ENCODE data around the gene BCAS1. TPM values are rescaled to one million over a fixed set of nuclear protein-coding genes. Genes with fewer than 3 reads are reported as not detected.

Gene BCAS1
- total RNA-seq, 2 experiments from 2014 or later: 0.16 to 0.19 TPM

DNA sequence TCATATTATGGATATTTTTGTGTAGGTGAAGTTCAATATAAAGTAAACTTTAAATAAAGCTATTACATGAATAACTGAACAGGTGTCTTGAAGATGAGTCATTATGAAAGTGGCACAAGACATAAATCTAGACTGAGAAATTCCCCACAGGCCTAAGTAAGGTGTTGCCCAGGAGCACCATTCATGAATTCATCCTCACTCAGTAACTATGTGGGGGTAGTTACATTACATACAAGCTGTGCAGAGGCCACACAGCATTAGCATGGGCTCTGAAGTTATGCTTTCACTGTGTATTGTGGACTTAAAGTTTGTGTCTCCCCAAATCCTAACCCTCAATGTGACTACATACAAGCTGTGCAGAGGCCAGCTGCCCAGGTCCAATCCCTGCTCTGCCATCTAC is 65.9 kb downstream of the BCAS1 start:
- BruUV-seq (replicated peaks): no TSS peak
- Histone ChIP-seq H3K9me2 (ENCODE audit: insufficient read depth, low read length) (no peaks in the 10 kb centered on the region), H3K79me2 (ENCODE audit: insufficient read depth, low read depth, low read length) (no peaks in the 10 kb centered on the region), H3K9me3 (ENCODE audit: low read length) (no peaks in the 10 kb centered on the region; the same call in 1 of the 2 replicates), H3K4me1 (ENCODE audit: insufficient read depth, low read length, poor library complexity, severe bottlenecking) (no peaks in the 10 kb centered on the region), H2AFZ (ENCODE audit: low read length) (no peak overlapping the region), H3K27ac (ENCODE audit: low read depth, low read length, poor library complexity, severe bottlenecking) (no peak overlapping the region), H3K4me2 (ENCODE audit: low read length) (no peak overlapping the region), H3K36me3 (ENCODE audit: insufficient read depth, low read length) (no peaks in the 10 kb centered on the region), H3K4me3 (ENCODE audit: low read depth, low read length, poor library complexity, severe bottlenecking) (no peak overlapping the region), H4K20me1 (ENCODE audit: insufficient read depth, low read length) (no peaks in the 10 kb centered on the region)
- TF ChIP-seq, protein P1, sequence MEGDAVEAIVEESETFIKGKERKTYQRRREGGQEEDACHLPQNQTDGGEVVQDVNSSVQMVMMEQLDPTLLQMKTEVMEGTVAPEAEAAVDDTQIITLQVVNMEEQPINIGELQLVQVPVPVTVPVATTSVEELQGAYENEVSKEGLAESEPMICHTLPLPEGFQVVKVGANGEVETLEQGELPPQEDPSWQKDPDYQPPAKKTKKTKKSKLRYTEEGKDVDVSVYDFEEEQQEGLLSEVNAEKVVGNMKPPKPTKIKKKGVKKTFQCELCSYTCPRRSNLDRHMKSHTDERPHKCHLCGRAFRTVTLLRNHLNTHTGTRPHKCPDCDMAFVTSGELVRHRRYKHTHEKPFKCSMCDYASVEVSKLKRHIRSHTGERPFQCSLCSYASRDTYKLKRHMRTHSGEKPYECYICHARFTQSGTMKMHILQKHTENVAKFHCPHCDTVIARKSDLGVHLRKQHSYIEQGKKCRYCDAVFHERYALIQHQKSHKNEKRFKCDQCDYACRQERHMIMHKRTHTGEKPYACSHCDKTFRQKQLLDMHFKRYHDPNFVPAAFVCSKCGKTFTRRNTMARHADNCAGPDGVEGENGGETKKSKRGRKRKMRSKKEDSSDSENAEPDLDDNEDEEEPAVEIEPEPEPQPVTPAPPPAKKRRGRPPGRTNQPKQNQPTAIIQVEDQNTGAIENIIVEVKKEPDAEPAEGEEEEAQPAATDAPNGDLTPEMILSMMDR (conservative IDR thresholded peaks at IDR 0.05; ENCODE audit: low read length): no peak
- TF ChIP-seq EZH2phosphoT487 (IDR thresholded peaks at IDR 0.05; ENCODE audit: borderline replicate concordance, low read depth, low read length): no peak
- DNase-seq (ENCODE audit: low spot score): no peak
- CTCF ChIA-PET (ENCODE audit: unreplicated experiment): no interaction called here
- POLR2A ChIA-PET: interaction anchor here (0.7 kb wide), 1 partner anchor 44 kb away, joined by 3 read pairs; no protein-coding TSS in a partner anchor
- intact Hi-C loops (cut with micrococcal nuclease; ENCODE audit: unreplicated experiment): no loop called here

DNA sequence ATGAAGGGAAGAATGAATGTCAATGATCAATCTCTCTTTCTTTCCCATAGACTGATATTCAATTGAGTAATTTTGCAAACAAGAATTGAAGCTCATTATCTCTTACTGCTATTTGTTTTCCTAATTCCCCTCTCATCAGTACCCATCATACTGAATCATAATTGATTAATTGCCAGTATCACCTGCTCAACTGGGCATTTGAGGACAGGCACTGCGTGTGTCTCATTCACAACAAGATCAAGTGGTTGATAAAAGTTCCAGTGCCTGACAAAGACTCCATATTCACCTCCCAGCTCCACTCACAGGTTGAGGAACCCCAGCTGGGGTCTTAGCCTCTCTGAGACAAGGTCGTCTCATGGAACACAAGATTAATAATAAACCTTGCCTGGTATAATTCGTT is 67.7 kb downstream of the BCAS1 start:
- CTCF ChIA-PET (ENCODE audit: unreplicated experiment): no interaction called here

GRCh38 chr20:54002056-54002575 is 68.3 kb downstream of the BCAS1 start:
- ChIA-PET POLR2A (interaction anchor here (0.6 kb wide), 1 partner anchor 302 kb away, joined by 3 read pairs; no protein-coding TSS in a partner anchor), CTCF (ENCODE audit: unreplicated experiment) (no interaction called here)
- H3K79me2 ChIP-seq (ENCODE audit: insufficient read depth, low read depth, low read length): no peaks in the 10 kb centered on the region
- H2AFZ ChIP-seq (ENCODE audit: low read length): no peak overlapping the region
- no peak overlapping the region for H3K4me2 ChIP-seq (ENCODE audit: low read length)
- TF ChIP-seq, protein P1 (conservative IDR thresholded peaks at IDR 0.05; ENCODE audit: low read length): no peak
- no peak for TF ChIP-seq EZH2phosphoT487 (IDR thresholded peaks at IDR 0.05; ENCODE audit: borderline replicate concordance, low read depth, low read length)
- H3K4me3 ChIP-seq (ENCODE audit: low read depth, low read length, poor library complexity, severe bottlenecking): no peak overlapping the region
- no peaks in the 10 kb centered on the region for H3K9me2 ChIP-seq (ENCODE audit: insufficient read depth, low read length)
- BruUV-seq (replicated peaks): no TSS peak
- no peaks in the 10 kb centered on the region; the same call in 1 of the 2 replicates for H3K9me3 ChIP-seq (ENCODE audit: low read length)
- H3K4me1 ChIP-seq (ENCODE audit: insufficient read depth, low read length, poor library complexity, severe bottlenecking): no peaks in the 10 kb centered on the region
- no peaks in the 10 kb centered on the region for H4K20me1 ChIP-seq (ENCODE audit: insufficient read depth, low read length)
- H3K27ac ChIP-seq (ENCODE audit: low read depth, low read length, poor library complexity, severe bottlenecking): no peak overlapping the region
- DNase-seq (ENCODE audit: low spot score): no peak
- H3K36me3 ChIP-seq (ENCODE audit: insufficient read depth, low read length): no peaks in the 10 kb centered on the region
- intact Hi-C loops (cut with micrococcal nuclease; ENCODE audit: unreplicated experiment): no loop called here

More for the DNA sequence above, 67.7 kb downstream of the BCAS1 start:
- intact Hi-C loops (cut with micrococcal nuclease; ENCODE audit: unreplicated experiment): no loop called here
- TF ChIP-seq, protein P1 (conservative IDR thresholded peaks at IDR 0.05; ENCODE audit: low read length): no peak
- no peak for TF ChIP-seq EZH2phosphoT487 (IDR thresholded peaks at IDR 0.05; ENCODE audit: borderline replicate concordance, low read depth, low read length)
- Histone ChIP-seq H3K36me3 (ENCODE audit: insufficient read depth, low read length) (no peaks in the 10 kb centered on the region), H3K27ac (ENCODE audit: low read depth, low read length, poor library complexity, severe bottlenecking) (no peak overlapping the region), H2AFZ (ENCODE audit: low read length) (no peak overlapping the region), H3K9me2 (ENCODE audit: insufficient read depth, low read length) (no peaks in the 10 kb centered on the region), H3K4me3 (ENCODE audit: low read depth, low read length, poor library complexity, severe bottlenecking) (no peak overlapping the region), H3K4me2 (ENCODE audit: low read length) (no peak overlapping the region), H3K79me2 (ENCODE audit: insufficient read depth, low read depth, low read length) (no peaks in the 10 kb centered on the region), H4K20me1 (ENCODE audit: insufficient read depth, low read length) (no peaks in the 10 kb centered on the region), H3K4me1 (ENCODE audit: insufficient read depth, low read length, poor library complexity, severe bottlenecking) (no peaks in the 10 kb centered on the region), H3K9me3 (ENCODE audit: low read length) (no peaks in the 10 kb centered on the region; the same call in 1 of the 2 replicates)
- DNase-seq (ENCODE audit: low spot score): no peak
- no TSS peak for BruUV-seq (replicated peaks)
- POLR2A ChIA-PET: interaction anchor here (0.6 kb wide), 1 partner anchor 302 kb away, joined by 3 read pairs; no protein-coding TSS in a partner anchor
